ENCODE results near the gene TRIP4.
A peak's percentile ranks its signal among the peaks of the same experiment; 100 is the strongest.

The TRIP4 gene

GRCh38 chr15:64447536-64448315 is 60.1 kb downstream of the TRIP4 start:
- Mint-ChIP-seq H3K36me3 (peaks cover 23 to 24% of the 10 kb centered on the region in 2 donors), H3K4me1 (peaks cover 17 to 45% of the 10 kb centered on the region in 2 donors), H3K27me3 (no peaks in the 10 kb centered on the region), H3K27ac (no peak overlapping the region), H3K4me3 (no peak overlapping the region), H3K9me3 (no peaks in the 10 kb centered on the region)
- no peak for DNase-seq
- peak; percentile 54 to 72 for ATAC-seq (replicated peaks)

DNA sequence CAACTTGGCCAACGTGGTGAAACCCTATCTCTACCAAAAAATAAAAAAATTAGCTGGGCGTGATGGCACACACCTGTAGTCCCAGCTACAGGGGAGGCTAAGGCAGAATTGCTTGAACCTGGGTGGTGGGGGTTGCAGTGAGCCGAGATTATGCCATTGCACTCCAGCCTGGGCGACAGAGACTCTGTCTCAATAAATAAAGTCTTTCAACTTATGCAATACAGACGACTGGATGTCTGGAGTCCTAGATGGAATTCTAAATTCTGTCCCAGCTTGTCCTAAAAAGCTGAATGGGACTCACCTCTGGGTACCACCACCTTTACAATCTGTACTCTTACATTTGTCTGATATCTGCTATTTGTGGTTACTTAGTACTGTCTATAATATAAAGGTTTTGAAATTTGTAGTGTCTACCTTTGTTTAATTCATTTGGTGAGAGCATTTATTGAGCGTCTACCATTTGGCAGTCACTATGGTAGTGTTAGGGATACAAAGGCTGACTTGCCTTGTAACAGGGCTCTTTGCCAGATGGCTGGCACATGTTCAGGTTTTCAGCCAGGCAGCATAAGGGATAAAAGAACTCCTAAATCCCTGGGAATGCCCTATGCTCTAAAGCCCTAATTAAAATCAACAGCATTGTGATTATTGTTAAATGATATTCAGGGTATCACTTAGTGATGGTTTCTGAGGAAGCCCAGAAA is 65.5 kb downstream of the TRIP4 start:
- Mint-ChIP-seq H3K4me3 (no peak overlapping the region), H3K27ac (no peak overlapping the region), H3K27me3 (no peaks in the 10 kb centered on the region), H3K9me3 (no peaks in the 10 kb centered on the region), H3K36me3 (peaks cover 7 to 26% of the 10 kb centered on the region in 2 donors), H3K4me1 (peaks cover 17 to 33% of the 10 kb centered on the region in 2 donors)
- DNase-seq = no peak
- ATAC-seq (replicated peaks) = no peak

- no peak for DNase-seq
- Mint-ChIP-seq H3K27me3 (no peaks in the 10 kb centered on the region), H3K4me1 (peaks cover 17 to 28% of the 10 kb centered on the region in 2 donors), H3K4me3 (no peak overlapping the region), H3K36me3 (peaks cover 6 to 23% of the 10 kb centered on the region in 2 donors), H3K27ac (no peak overlapping the region), H3K9me3 (no peaks in the 10 kb centered on the region)
- ATAC-seq (replicated peaks) = no peak
Measured at GRCh38 chr15:64453689-64454037, 66.0 kb downstream of the TRIP4 start.

DNA sequence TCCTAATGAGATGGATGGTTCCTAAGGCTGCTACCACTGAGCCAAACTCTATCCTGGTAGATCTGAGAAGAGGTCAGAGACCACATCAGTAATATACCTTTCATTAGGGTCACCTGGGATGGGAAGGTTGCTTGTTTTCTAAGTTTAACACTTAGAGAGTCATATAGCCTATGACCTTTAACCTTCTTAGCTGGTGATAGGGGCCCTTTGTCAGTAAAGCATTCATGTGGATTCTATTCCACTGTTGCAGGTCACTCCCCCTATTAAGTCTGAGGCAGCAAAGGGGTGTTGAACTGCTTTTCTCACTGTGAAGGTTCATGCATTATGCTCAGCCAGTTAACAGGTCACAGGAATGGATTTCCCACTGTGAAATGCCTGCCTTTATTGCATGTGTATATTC is 66.6 kb downstream of the TRIP4 start:
- Mint-ChIP-seq H3K4me1 (peaks cover 17 to 29% of the 10 kb centered on the region in 2 donors), H3K27ac (no peak overlapping the region), H3K4me3 (no peak overlapping the region), H3K27me3 (no peaks in the 10 kb centered on the region), H3K36me3 (peaks cover 4 to 23% of the 10 kb centered on the region in 2 donors), H3K9me3 (no peaks in the 10 kb centered on the region)
- DNase-seq = no peak
- no peak for ATAC-seq (replicated peaks)

DNA sequence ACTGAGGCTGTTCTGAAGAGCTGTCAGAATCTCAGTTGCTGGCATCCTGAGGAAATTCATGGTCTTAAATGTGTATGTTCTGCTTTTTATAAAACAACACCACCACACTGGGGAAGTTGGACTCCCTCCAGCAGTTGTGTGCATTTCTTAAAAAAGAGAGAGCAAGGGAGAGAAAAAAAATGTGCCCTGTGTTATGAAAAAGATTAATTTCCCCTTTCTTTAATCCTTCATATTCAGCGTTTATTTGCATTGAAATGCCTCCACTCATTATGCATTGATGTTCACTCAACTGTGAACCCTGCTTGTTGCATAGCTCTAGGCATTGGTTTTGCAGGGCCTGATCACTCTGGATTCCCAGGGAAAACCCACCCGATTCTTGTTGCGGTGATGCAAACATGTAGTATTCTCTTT is 68.3 kb downstream of the TRIP4 start:
- H3K9me3 Mint-ChIP-seq = no peaks in the 10 kb centered on the region
- no peaks in the 10 kb centered on the region for H3K27me3 Mint-ChIP-seq
- DNase-seq (no peak), ATAC-seq (replicated peaks) (peak; percentile 26 to 57)
- peaks cover 25 to 40% of the 10 kb centered on the region in 2 donors for H3K4me1 Mint-ChIP-seq
- peak overlapping the region; percentile 72 for H3K27ac Mint-ChIP-seq
- peaks cover 1 to 15% of the 10 kb centered on the region in 2 donors for H3K36me3 Mint-ChIP-seq
- peak overlapping the region in 1 of 2 donors; percentile 64 for H3K4me3 Mint-ChIP-seq

DNA sequence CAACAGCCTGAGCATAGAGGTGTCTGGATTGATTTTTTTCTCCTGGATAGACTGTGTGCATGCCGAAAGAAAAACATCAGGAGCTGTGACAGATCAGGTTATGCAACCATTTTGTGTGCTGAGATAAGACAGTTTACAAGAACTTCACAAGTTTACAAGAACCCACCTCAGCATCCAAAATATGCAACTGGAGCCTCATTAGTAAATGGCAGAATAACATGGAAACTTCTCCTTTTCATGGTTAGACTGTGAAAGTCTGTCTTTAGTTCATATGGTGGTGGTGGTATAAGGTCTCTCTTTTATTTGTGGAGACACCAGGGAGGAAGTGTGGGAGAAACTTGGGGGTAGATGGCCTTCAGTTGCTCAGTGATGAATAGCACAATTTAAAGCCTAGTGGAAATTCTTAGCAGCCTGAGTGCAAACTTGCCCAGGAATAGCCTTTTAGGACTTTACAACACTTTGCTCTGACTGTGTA is 69.0 kb downstream of the TRIP4 start:
- ATAC-seq (replicated peaks) (peak in 1 of 2 donors; percentile 6), DNase-seq (no peak)
- H3K36me3 Mint-ChIP-seq = peaks cover 1 to 15% of the 10 kb centered on the region in 2 donors
- no peaks in the 10 kb centered on the region for H3K9me3 Mint-ChIP-seq
- peaks cover 29 to 45% of the 10 kb centered on the region in 2 donors for H3K4me1 Mint-ChIP-seq
- no peaks in the 10 kb centered on the region for H3K27me3 Mint-ChIP-seq
- H3K4me3 Mint-ChIP-seq = peak overlapping the region in 1 of 2 donors; percentile 64
- peak overlapping the region; percentile 56 for H3K27ac Mint-ChIP-seq

GRCh38 chr15:64459066-64459781 is 71.6 kb downstream of the TRIP4 start:
- Mint-ChIP-seq H3K36me3 (peaks cover 1 to 11% of the 10 kb centered on the region in 2 donors), H3K9me3 (no peaks in the 10 kb centered on the region), H3K27me3 (no peaks in the 10 kb centered on the region), H3K4me1 (peaks cover 34 to 55% of the 10 kb centered on the region in 2 donors), H3K4me3 (peak overlapping the region; percentile 92 to 94), H3K27ac (peak overlapping the region; percentile 94)
- no peak for DNase-seq
- no peak for ATAC-seq (replicated peaks)

GRCh38 chr15:64460206-64460723 is 72.6 kb downstream of the TRIP4 start, which contains the start of gene ZNF609:
Gene ZNF609 (plus strand): TSS chr15:64460578. CDS start chr15:64499420, 38,842 bp downstream.
- H3K9me3 Mint-ChIP-seq = no peaks in the 10 kb centered on the region
- peaks cover 42 to 63% of the 10 kb centered on the region in 2 donors for H3K4me1 Mint-ChIP-seq
- peak within 1 kb of the TSS; percentile 94 for H3K27ac Mint-ChIP-seq
- H3K36me3 Mint-ChIP-seq = peaks cover 1 to 15% of the 10 kb centered on the region in 2 donors
- peak; percentile 83 for DNase-seq
- no peaks in the 10 kb centered on the region for H3K27me3 Mint-ChIP-seq
- peak within 1 kb of the TSS; percentile 93 to 94 for H3K4me3 Mint-ChIP-seq
- peak; percentile 64 to 68 for ATAC-seq (replicated peaks)

- Mint-ChIP-seq H3K36me3 (peaks cover 1 to 11% of the 10 kb centered on the region in 2 donors), H3K9me3 (no peaks in the 10 kb centered on the region), H3K4me3 (peak overlapping the region; percentile 93 to 94), H3K4me1 (peaks cover 38 to 58% of the 10 kb centered on the region in 2 donors), H3K27me3 (no peaks in the 10 kb centered on the region), H3K27ac (peak overlapping the region; percentile 90)
- DNase-seq (no peak), ATAC-seq (replicated peaks) (peak; percentile 48 to 54)
Measured at GRCh38 chr15:64460724-64461720, 73.4 kb downstream of the TRIP4 start.

DNA sequence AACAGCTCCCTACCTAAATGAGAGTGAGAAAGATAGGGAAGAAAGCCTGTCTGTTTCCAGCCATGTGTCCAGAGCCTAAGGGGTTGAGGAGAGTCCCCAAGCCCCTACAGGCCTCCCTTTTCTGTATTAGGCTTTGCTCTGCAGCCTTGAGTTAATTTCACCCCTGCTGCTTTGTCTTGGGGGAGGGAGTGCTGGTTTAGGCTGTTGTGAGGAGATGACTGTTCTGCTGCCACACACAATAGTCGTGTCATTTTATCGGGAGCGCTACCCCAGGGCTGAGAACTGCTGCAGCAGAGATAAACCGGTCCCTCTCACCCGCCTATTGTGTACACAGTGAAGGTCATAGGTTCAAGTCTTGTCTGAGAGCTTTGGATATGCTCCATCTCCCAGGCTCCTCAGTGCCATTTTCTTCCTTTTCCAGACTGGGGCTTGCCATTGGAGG is 74.1 kb downstream of the TRIP4 start:
- Mint-ChIP-seq H3K27ac (peak overlapping the region; percentile 90), H3K36me3 (peaks cover 1 to 11% of the 10 kb centered on the region in 2 donors), H3K4me1 (peaks cover 36 to 58% of the 10 kb centered on the region in 2 donors), H3K27me3 (no peaks in the 10 kb centered on the region), H3K9me3 (no peaks in the 10 kb centered on the region), H3K4me3 (peak overlapping the region; percentile 93 to 94)
- ATAC-seq (replicated peaks) (peak; percentile 26 to 32), DNase-seq (no peak)

GRCh38 chr15:64462492-64462891 is 74.9 kb downstream of the TRIP4 start:
- Mint-ChIP-seq H3K9me3 (no peaks in the 10 kb centered on the region), H3K27me3 (no peaks in the 10 kb centered on the region), H3K36me3 (peaks cover 1 to 11% of the 10 kb centered on the region in 2 donors), H3K4me3 (no peak overlapping the region), H3K27ac (no peak overlapping the region), H3K4me1 (peaks cover 36 to 54% of the 10 kb centered on the region in 2 donors)
- DNase-seq = no peak
- ATAC-seq (replicated peaks) = no peak

DNA sequence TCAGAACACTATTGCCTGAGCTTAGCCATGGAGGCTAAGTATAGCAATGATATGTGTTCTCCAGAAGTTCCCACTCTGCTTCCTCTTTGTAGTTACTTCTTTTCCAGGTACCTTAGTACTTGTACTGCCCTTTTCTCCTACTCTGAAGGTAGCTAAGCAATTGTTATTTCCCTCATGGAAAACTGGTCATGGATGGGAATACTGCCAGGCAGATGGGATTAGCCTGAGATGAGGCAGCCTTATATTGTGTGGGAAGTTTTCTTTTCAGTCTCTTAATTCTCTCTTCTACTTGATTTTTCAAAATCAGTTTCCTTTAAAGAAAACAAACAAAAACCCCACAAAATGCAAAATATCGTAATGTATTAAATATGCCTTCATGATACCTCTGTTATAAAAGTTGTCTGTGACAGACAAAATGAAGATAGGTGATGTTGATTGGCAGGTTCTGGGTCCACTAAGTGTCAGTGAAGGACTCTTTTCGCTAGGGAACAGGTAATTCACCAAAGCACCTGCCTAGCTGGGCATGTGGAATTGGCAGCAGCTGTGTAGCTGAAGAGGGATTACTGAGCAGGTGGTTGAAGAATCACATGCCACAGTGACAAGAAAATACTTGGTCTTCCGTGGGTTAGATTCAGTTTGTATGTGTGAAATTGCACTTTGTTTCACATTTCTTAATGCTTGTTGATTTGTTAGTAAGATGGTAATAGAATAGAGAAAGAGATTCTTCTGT is 76.8 kb downstream of the TRIP4 start:
- Mint-ChIP-seq H3K4me3 (no peak overlapping the region), H3K9me3 (no peaks in the 10 kb centered on the region), H3K27me3 (no peaks in the 10 kb centered on the region), H3K36me3 (peaks cover 1 to 8% of the 10 kb centered on the region in 2 donors), H3K4me1 (peaks cover 35 to 48% of the 10 kb centered on the region in 2 donors), H3K27ac (no peak overlapping the region)
- DNase-seq = no peak
- ATAC-seq (replicated peaks) = no peak

Data from stimulated activated naive B cell treated with anti-CD40 and anti-IgM and Interleukin-4, amounts not matched to agents 10 μg/mL and 1 μg/mL and 100 μg/mL, for 72 hours (primary cell).